ENCODE data around the gene THSD1. TPM values are rescaled to one million over a fixed set of nuclear protein-coding genes. Genes with fewer than 3 reads are reported as not detected.
"Not testable (repeated sequence)": the region's sequence is repeated elsewhere in the genome, so short reads cannot be mapped to it uniquely, and the experiment has no call there.

THSD1 gene
- total RNA-seq, 1 donor from 2014 or later = 14.4 TPM

DNA sequence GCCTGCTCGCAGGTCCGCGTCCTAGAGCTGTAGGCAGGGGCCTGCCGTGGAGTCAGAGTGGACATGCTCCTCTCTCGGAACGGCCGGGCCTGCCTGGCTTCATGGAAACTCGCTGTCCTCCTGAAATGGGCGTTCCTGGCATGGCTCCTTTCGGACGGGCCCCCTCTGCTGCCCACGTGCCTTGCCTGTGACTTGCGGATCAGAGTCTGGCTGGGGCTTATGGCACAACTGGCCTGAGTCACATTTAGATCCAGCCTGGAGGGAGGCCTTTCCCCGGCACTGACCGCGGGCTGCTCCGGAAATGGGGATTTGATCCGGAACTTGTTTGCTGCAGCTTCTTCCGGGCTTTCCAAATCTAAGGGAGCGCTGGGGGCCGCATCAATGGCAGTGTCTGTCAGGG, 28.1 kb downstream of the THSD1 start:
- no peaks in the 10 kb centered on the region for H3K27me3 Mint-ChIP-seq (ENCODE audit: low read depth, unreplicated experiment)
- no peak overlapping the region for H3K4me3 Mint-ChIP-seq (ENCODE audit: unreplicated experiment)
- Histone ChIP-seq H3K4me2 (ENCODE audit: low read length) (no peak overlapping the region), H3K36me3 (ENCODE audit: insufficient read depth, low read length) (no peaks in the 10 kb centered on the region), H3K79me2 (ENCODE audit: insufficient read depth, low read length) (no peaks in the 10 kb centered on the region), H3K9ac (ENCODE audit: low read length) (no peak overlapping the region), H3K27me3 (ENCODE audit: insufficient read depth, low read length) (no peaks in the 10 kb centered on the region), H3K27ac (ENCODE audit: low read depth, low read length) (no peak overlapping the region), H2AFZ (ENCODE audit: low read depth, low read length) (no peak overlapping the region), H3K9me3 (ENCODE audit: insufficient read depth, low read depth, low read length) (no peaks in the 10 kb centered on the region), H3K4me3 (ENCODE audit: insufficient read depth, low read depth, low read length) (no peak overlapping the region), H4K20me1 (ENCODE audit: insufficient read depth, low read length) (no peaks in the 10 kb centered on the region), H3K4me1 (ENCODE audit: insufficient read depth, low read length) (peaks cover 7% of the 10 kb centered on the region)
- TF ChIP-seq CTCF (IDR thresholded peaks at IDR 0.05; ENCODE audit: insufficient read depth, low read depth, low read length) = no peak
- no peak for TF ChIP-seq EZH2 (IDR thresholded peaks at IDR 0.05; ENCODE audit: insufficient read depth, low read length)
- peaks cover 15% of the 10 kb centered on the region for H3K36me3 Mint-ChIP-seq (ENCODE audit: low read depth, unreplicated experiment)
- DNase-seq (ENCODE audit: low read depth) (no peak), FAIRE-seq (no peak)
- peaks cover 10% of the 10 kb centered on the region for H3K4me1 Mint-ChIP-seq (ENCODE audit: low read depth, unreplicated experiment)
- H3K9me3 Mint-ChIP-seq (ENCODE audit: unreplicated experiment) = no peaks in the 10 kb centered on the region
- H3K27ac Mint-ChIP-seq (ENCODE audit: unreplicated experiment) = no peak overlapping the region

DNA sequence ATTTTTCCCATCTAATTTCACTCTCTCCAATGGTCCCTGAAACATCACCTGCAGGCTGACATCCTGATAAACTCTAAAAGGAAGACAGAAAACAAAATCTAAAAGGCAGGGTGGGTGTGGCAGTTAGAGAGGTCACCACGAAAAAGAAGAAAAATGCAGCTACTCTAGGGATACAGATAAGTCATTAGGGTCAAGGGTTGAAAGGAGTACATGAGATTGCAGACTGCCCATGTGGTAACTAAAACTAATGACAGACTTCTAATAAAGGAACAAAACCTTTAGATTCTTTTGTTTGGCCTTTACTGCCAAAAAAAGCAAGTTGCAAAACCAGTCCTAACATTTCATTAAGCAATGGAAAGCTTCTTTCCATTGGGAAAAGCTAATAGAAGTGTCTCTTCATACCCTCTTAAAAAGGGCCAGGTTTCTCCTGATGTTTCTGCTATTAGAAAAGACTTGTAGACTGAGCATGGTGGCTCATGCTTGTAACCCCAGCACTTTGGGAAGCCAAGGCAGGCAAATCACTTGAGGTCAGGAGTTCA, 31.0 kb downstream of the THSD1 start:
- peaks cover 21% of the 10 kb centered on the region for H3K4me1 ChIP-seq (ENCODE audit: insufficient read depth, low read length)
- Mint-ChIP-seq H3K27ac (ENCODE audit: unreplicated experiment) (no peak overlapping the region), H3K27me3 (ENCODE audit: low read depth, unreplicated experiment) (no peaks in the 10 kb centered on the region), H3K4me3 (ENCODE audit: unreplicated experiment) (peak overlapping the region; percentile 17), H3K9me3 (ENCODE audit: unreplicated experiment) (no peaks in the 10 kb centered on the region), H3K4me1 (ENCODE audit: low read depth, unreplicated experiment) (peaks cover 21% of the 10 kb centered on the region), H3K36me3 (ENCODE audit: low read depth, unreplicated experiment) (peaks cover 15% of the 10 kb centered on the region)
- no peak overlapping the region for H2AFZ ChIP-seq (ENCODE audit: low read depth, low read length)
- H3K9me3 ChIP-seq (ENCODE audit: insufficient read depth, low read depth, low read length) = no peaks in the 10 kb centered on the region
- DNase-seq (ENCODE audit: low read depth) (no peak), FAIRE-seq (no peak)
- no peak overlapping the region for H3K4me2 ChIP-seq (ENCODE audit: low read length)
- H4K20me1 ChIP-seq (ENCODE audit: insufficient read depth, low read length) = no peaks in the 10 kb centered on the region
- H3K4me3 ChIP-seq (ENCODE audit: insufficient read depth, low read depth, low read length) = no peak overlapping the region
- H3K27ac ChIP-seq (ENCODE audit: low read depth, low read length) = no peak overlapping the region
- H3K27me3 ChIP-seq (ENCODE audit: insufficient read depth, low read length) = no peaks in the 10 kb centered on the region
- TF ChIP-seq EZH2 (IDR thresholded peaks at IDR 0.05; ENCODE audit: insufficient read depth, low read length) = no peak
- no peak for TF ChIP-seq CTCF (IDR thresholded peaks at IDR 0.05; ENCODE audit: insufficient read depth, low read depth, low read length)
- H3K9ac ChIP-seq (ENCODE audit: low read length) = no peak overlapping the region
- no peaks in the 10 kb centered on the region for H3K36me3 ChIP-seq (ENCODE audit: insufficient read depth, low read length)
- no peaks in the 10 kb centered on the region for H3K79me2 ChIP-seq (ENCODE audit: insufficient read depth, low read length)

- Mint-ChIP-seq H3K27me3 (ENCODE audit: low read depth, unreplicated experiment) (no peaks in the 10 kb centered on the region), H3K36me3 (ENCODE audit: low read depth, unreplicated experiment) (peaks cover 15% of the 10 kb centered on the region), H3K4me3 (ENCODE audit: unreplicated experiment) (no peak overlapping the region), H3K27ac (ENCODE audit: unreplicated experiment) (no peak overlapping the region), H3K4me1 (ENCODE audit: low read depth, unreplicated experiment) (peaks cover 21% of the 10 kb centered on the region), H3K9me3 (ENCODE audit: unreplicated experiment) (no peaks in the 10 kb centered on the region)
- Histone ChIP-seq H3K4me1 (ENCODE audit: insufficient read depth, low read length) (peaks cover 21% of the 10 kb centered on the region), H3K27me3 (ENCODE audit: insufficient read depth, low read length) (no peaks in the 10 kb centered on the region), H3K9ac (ENCODE audit: low read length) (no peak overlapping the region), H3K36me3 (ENCODE audit: insufficient read depth, low read length) (no peaks in the 10 kb centered on the region), H3K4me2 (ENCODE audit: low read length) (no peak overlapping the region), H4K20me1 (ENCODE audit: insufficient read depth, low read length) (no peaks in the 10 kb centered on the region), H3K4me3 (ENCODE audit: insufficient read depth, low read depth, low read length) (no peak overlapping the region), H3K79me2 (ENCODE audit: insufficient read depth, low read length) (no peaks in the 10 kb centered on the region), H3K9me3 (ENCODE audit: insufficient read depth, low read depth, low read length) (no peaks in the 10 kb centered on the region), H2AFZ (ENCODE audit: low read depth, low read length) (no peak overlapping the region), H3K27ac (ENCODE audit: low read depth, low read length) (no peak overlapping the region)
- DNase-seq (ENCODE audit: low read depth) (no peak), FAIRE-seq (peak; percentile 32)
- no peak for TF ChIP-seq EZH2 (IDR thresholded peaks at IDR 0.05; ENCODE audit: insufficient read depth, low read length)
- TF ChIP-seq CTCF (IDR thresholded peaks at IDR 0.05; ENCODE audit: insufficient read depth, low read depth, low read length) = no peak
Measured at GRCh38 chr13:52374389-52374788, 31.6 kb downstream of the THSD1 start.

- H3K27ac ChIP-seq (ENCODE audit: low read depth, low read length); H3K4me3 ChIP-seq (ENCODE audit: insufficient read depth, low read depth, low read length); DNase-seq (ENCODE audit: low read depth); H3K27ac Mint-ChIP-seq (ENCODE audit: unreplicated experiment); H3K9me3 ChIP-seq (ENCODE audit: insufficient read depth, low read depth, low read length); H3K27me3 ChIP-seq (ENCODE audit: insufficient read depth, low read length); H3K36me3 ChIP-seq (ENCODE audit: insufficient read depth, low read length); H3K36me3 Mint-ChIP-seq (ENCODE audit: low read depth, unreplicated experiment); H4K20me1 ChIP-seq (ENCODE audit: insufficient read depth, low read length); H3K79me2 ChIP-seq (ENCODE audit: insufficient read depth, low read length); H2AFZ ChIP-seq (ENCODE audit: low read depth, low read length); H3K4me3 Mint-ChIP-seq (ENCODE audit: unreplicated experiment); H3K9ac ChIP-seq (ENCODE audit: low read length); H3K9me3 Mint-ChIP-seq (ENCODE audit: unreplicated experiment); H3K27me3 Mint-ChIP-seq (ENCODE audit: low read depth, unreplicated experiment): not testable (repeated sequence)
- Histone ChIP-seq H3K4me2 (ENCODE audit: low read length) (peak overlapping the region; percentile 41), H3K4me1 (ENCODE audit: insufficient read depth, low read length) (peaks cover 21% of the 10 kb centered on the region)
- FAIRE-seq = peak; percentile 55
- peaks cover 21% of the 10 kb centered on the region for H3K4me1 Mint-ChIP-seq (ENCODE audit: low read depth, unreplicated experiment)
Measured at GRCh38 chr13:52373277-52373676, 32.7 kb downstream of the THSD1 start.

Measured in astrocyte (in vitro differentiated cells and primary cell).